ENCODE measurements around the gene TTC27. TPM values are rescaled to one million over a fixed set of nuclear protein-coding genes. Genes with fewer than 3 reads are reported as not detected.

TTC27 gene
- total RNA-seq, 1 donor from 2014 or later, result 7.5 TPM

DNA sequence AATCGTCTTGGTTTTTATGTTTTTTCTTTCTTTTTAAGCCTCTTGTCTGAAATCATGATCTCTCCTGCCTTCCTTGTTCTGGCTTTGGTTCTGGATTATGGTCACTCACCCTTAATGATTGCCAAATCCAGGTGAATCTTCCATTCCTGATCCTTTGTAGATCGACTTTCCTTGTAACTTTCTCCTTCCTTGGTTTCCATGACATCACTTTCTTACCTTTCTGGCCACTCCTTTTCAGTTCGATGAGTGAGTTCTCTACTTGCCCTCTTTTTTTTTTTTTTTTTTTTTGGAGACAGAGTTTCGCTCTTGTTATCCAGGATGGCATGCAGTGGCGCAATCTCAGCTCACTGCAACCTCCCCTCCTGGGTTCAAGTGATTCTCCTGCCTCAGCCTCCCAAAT, 179.8 kb downstream of the TTC27 start:
- H3K27ac ChIP-seq (replicated peaks), result no peak overlapping the region
- H3K9me3 ChIP-seq (replicated peaks), result no peaks in the 10 kb centered on the region
- H3K4me1 ChIP-seq, result peaks cover 16% of the 10 kb centered on the region
- TF ChIP-seq, protein P1, sequence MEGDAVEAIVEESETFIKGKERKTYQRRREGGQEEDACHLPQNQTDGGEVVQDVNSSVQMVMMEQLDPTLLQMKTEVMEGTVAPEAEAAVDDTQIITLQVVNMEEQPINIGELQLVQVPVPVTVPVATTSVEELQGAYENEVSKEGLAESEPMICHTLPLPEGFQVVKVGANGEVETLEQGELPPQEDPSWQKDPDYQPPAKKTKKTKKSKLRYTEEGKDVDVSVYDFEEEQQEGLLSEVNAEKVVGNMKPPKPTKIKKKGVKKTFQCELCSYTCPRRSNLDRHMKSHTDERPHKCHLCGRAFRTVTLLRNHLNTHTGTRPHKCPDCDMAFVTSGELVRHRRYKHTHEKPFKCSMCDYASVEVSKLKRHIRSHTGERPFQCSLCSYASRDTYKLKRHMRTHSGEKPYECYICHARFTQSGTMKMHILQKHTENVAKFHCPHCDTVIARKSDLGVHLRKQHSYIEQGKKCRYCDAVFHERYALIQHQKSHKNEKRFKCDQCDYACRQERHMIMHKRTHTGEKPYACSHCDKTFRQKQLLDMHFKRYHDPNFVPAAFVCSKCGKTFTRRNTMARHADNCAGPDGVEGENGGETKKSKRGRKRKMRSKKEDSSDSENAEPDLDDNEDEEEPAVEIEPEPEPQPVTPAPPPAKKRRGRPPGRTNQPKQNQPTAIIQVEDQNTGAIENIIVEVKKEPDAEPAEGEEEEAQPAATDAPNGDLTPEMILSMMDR (IDR thresholded peaks at IDR 0.05; ENCODE audit: borderline replicate concordance), result no peak
- intact Hi-C loops (cut with micrococcal nuclease), result no loop called here
- H3K4me3 ChIP-seq, result no peak overlapping the region
- H3K27me3 ChIP-seq (ENCODE audit: low read depth), result no peaks in the 10 kb centered on the region
- peaks cover 4% of the 10 kb centered on the region for H3K36me3 ChIP-seq
- no peak for DNase-seq

DNA sequence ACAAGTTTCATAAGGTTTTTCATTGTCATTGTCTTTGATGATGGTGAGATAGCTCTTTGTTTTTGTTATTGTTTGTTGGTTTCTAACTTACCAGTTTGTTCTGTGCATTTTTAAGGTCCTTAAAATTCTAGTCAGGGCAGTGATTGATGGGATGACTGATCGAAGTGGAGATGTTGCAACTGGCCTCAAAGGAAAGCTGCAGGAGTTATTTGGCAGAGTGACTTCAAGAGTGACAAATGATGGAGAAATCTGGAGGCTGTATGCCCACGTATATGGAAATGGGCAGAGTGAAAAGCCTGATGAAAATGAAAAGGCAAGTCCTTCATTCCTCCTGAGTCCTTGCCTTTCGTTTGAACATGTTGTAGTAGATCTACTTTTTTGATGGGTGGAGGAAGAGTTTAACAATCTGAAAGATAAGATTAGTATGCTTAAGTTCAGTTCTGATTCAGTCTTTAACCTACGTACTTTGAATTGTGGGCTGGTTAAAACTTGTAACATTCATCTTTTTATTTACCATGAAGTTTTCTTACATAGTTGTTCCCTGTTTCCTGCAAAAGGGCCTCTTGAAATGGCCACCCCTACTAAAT, 183.2 kb downstream of the TTC27 start:
- H3K9me3 ChIP-seq (replicated peaks), result no peaks in the 10 kb centered on the region
- H3K27me3 ChIP-seq (ENCODE audit: low read depth), result no peaks in the 10 kb centered on the region
- no peak overlapping the region for H3K4me3 ChIP-seq
- DNase-seq, result no peak
- peaks cover 21% of the 10 kb centered on the region for H3K4me1 ChIP-seq
- peaks cover 5% of the 10 kb centered on the region for H3K36me3 ChIP-seq
- TF ChIP-seq, protein P1 (IDR thresholded peaks at IDR 0.05; ENCODE audit: borderline replicate concordance), result no peak
- intact Hi-C loops (cut with micrococcal nuclease), result no loop called here
- no peak overlapping the region for H3K27ac ChIP-seq (replicated peaks)

DNA sequence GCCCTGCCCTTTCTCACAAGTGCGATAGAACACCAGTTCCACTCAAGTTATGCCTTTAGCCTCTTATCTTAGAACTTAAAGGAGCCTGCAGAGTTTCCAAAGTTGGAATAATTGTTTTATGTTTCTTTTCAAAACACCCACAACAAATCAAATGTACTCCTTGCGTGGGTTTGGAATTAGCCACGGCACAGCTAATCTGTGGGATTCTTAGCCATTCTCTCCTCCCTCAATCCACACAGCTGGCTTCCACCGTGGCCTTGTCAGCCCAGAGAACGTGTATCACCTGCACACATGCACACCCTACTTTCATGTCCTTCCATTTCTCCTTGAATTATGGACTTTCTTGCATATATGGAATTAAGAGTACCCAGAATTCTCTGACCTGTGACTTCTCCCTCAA, 183.8 kb downstream of the TTC27 start:
- Histone ChIP-seq H3K27me3 (ENCODE audit: low read depth) (no peaks in the 10 kb centered on the region), H3K9me3 (replicated peaks) (no peaks in the 10 kb centered on the region), H3K4me1 (peaks cover 21% of the 10 kb centered on the region), H3K4me3 (no peak overlapping the region), H3K27ac (replicated peaks) (no peak overlapping the region), H3K36me3 (peaks cover 5% of the 10 kb centered on the region)
- TF ChIP-seq, protein P1 (IDR thresholded peaks at IDR 0.05; ENCODE audit: borderline replicate concordance), result no peak
- no peak for DNase-seq
- intact Hi-C loops (cut with micrococcal nuclease), result no loop called here

DNA sequence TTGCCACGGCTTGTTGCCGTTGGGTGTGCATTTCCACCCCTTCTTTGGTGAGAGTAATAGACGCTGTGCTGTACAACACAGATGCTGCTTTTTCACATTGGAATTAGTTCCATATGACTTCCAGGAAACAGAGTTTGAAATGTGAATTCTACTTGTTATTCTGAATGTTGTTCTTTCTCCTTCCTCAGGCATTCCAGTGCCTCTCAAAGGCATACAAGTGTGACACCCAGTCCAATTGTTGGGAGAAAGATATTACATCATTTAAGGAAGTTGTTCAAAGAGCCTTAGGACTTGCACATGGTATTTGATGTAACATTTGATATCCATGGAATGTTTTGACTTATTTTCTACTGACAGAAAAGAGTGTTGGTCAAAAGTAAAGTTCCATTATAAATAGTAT, 184.5 kb downstream of the TTC27 start:
- Histone ChIP-seq H3K27ac (replicated peaks) (no peak overlapping the region), H3K4me3 (no peak overlapping the region), H3K4me1 (peaks cover 21% of the 10 kb centered on the region), H3K9me3 (replicated peaks) (no peaks in the 10 kb centered on the region), H3K36me3 (peaks cover 5% of the 10 kb centered on the region), H3K27me3 (ENCODE audit: low read depth) (no peaks in the 10 kb centered on the region)
- intact Hi-C loops (cut with micrococcal nuclease), result no loop called here
- no peak for DNase-seq
- TF ChIP-seq, protein P1 (IDR thresholded peaks at IDR 0.05; ENCODE audit: borderline replicate concordance), result no peak

DNA sequence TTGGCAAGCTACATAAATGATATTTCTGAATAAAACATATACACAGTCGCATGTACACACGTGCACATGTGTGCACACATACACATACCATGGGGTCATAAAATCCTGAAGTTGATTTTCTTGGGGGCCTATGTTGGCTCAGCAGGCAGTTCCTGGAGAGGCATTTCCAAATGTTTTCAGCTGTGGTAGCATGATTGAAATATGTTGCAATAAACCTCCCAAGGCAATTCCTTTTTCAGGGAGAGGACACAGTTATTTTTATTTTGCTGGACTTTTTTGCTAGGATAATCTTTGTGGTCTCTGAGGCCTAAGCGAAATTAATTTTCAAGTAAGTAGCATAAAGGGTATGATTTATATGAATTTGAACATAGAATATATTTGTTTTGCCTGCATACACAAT, 192.2 kb downstream of the TTC27 start:
- TF ChIP-seq, protein P1 (IDR thresholded peaks at IDR 0.05; ENCODE audit: borderline replicate concordance), result no peak
- DNase-seq, result no peak
- Histone ChIP-seq H3K9me3 (replicated peaks) (no peaks in the 10 kb centered on the region), H3K27me3 (ENCODE audit: low read depth) (no peaks in the 10 kb centered on the region), H3K4me1 (peaks cover 14% of the 10 kb centered on the region), H3K36me3 (peaks cover 5% of the 10 kb centered on the region), H3K4me3 (no peak overlapping the region), H3K27ac (replicated peaks) (no peak overlapping the region)
- intact Hi-C loops (cut with micrococcal nuclease), result no loop called here
